Activated T-cell treated with anti-CD3 and anti-CD28 coated beads, Interleukin-2, amount 50 U/mL, for 24 hours (primary cell): ENCODE data around the gene GAA.

Experiments used
- DNase-seq: peaks from one replicate; pipeline ENCODE4 v3.0.0-alpha.2; 2020
- H3K27ac Mint-ChIP-seq: 2 replicates; pipeline ENCODE4 v1.8.0; 2020; ENCODE audit warnings: mild to moderate bottlenecking, mixed read lengths
- H3K27me3 Mint-ChIP-seq: 2 replicates; pipeline ENCODE4 v1.8.0; 2020; ENCODE audit warnings: mixed read lengths
- H3K36me3 Mint-ChIP-seq: 2 replicates; pipeline ENCODE4 v1.8.0; 2020; ENCODE audit warnings: low read depth, mixed read lengths
- H3K4me1 Mint-ChIP-seq: 2 replicates; pipeline ENCODE4 v1.8.0; 2020; ENCODE audit warnings: low read depth, mixed read lengths
- H3K4me3 Mint-ChIP-seq: 2 replicates; pipeline ENCODE4 v1.8.0; 2020; ENCODE audit warnings: mild to moderate bottlenecking, moderate library complexity, mixed read lengths
- H3K9me3 Mint-ChIP-seq: 2 replicates; pipeline ENCODE4 v1.8.0; 2020; ENCODE audit warnings: mixed read lengths

The GAA gene

GRCh38 chr17:80126449-80126715 lies 25.0 kb downstream of the GAA start:
- H3K4me3 Mint-ChIP-seq: no peak overlapping the region
- H3K27me3 Mint-ChIP-seq: peaks cover 16% of the 10 kb centered on the region
- H3K9me3 Mint-ChIP-seq: no peaks in the 10 kb centered on the region

GRCh38 chr17:80129006-80129565 lies 27.7 kb downstream of the GAA start:
- no peaks in the 10 kb centered on the region for H3K4me1 Mint-ChIP-seq
- H3K9me3 Mint-ChIP-seq: no peaks in the 10 kb centered on the region
- DNase-seq: no peak
- H3K27me3 Mint-ChIP-seq: peaks cover 16% of the 10 kb centered on the region
- peaks cover 17% of the 10 kb centered on the region for H3K36me3 Mint-ChIP-seq
- no peak overlapping the region for H3K27ac Mint-ChIP-seq
- no peak overlapping the region for H3K4me3 Mint-ChIP-seq

More at GRCh38 chr17:80126449-80126715, 25.0 kb downstream of the GAA start:
- no peak for DNase-seq
- Mint-ChIP-seq H3K27ac (no peak overlapping the region), H3K36me3 (no peaks in the 10 kb centered on the region), H3K4me1 (no peaks in the 10 kb centered on the region)

GRCh38 chr17:80130992-80131391 lies 29.6 kb downstream of the GAA start:
- peaks cover 34% of the 10 kb centered on the region for H3K36me3 Mint-ChIP-seq
- DNase-seq: peak; percentile 8
- H3K4me3 Mint-ChIP-seq: no peak overlapping the region
- no peaks in the 10 kb centered on the region for H3K9me3 Mint-ChIP-seq
- peaks cover 12% of the 10 kb centered on the region for H3K27me3 Mint-ChIP-seq
- no peak overlapping the region for H3K27ac Mint-ChIP-seq
- H3K4me1 Mint-ChIP-seq: no peaks in the 10 kb centered on the region

DNA sequence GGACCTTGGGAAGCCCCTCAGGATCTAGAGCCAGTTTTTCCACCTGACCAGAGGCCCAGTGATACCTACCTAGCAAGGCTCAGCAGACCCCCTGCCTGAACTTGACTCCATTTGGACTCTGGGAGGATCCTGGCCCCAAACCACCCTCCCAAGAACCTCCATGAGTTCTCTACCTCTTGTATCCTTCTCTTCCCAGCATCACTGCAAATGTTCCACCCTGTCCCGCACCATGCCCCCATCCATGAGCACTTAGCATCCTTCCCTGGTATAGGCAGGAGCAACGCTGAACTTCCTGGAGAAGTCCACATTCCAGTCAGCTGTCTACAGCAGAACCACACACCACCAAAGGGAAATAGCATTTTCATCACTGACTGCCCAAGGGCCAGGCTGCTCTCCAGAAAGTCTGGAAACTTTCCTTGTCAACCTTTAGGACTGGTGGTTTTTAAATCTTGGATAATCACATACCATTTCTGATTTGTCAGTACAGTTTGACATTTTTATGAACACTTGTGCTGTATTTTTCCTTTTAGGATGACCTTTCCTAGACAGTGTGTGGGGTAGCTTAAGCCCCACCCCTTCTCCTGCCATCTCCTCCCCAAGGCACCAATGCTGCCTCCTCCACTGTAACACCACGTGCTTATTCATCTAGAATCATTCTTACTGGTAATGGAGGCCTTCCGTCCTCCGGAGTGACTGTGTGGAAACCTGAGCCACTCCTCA lies 31.7 kb downstream of the GAA start:
- peaks cover 3% of the 10 kb centered on the region for H3K27me3 Mint-ChIP-seq
- H3K36me3 Mint-ChIP-seq: peaks cover 55% of the 10 kb centered on the region
- H3K4me3 Mint-ChIP-seq: no peak overlapping the region
- DNase-seq: peak; percentile 20
- H3K9me3 Mint-ChIP-seq: no peaks in the 10 kb centered on the region
- no peak overlapping the region for H3K27ac Mint-ChIP-seq
- H3K4me1 Mint-ChIP-seq: no peaks in the 10 kb centered on the region

DNA sequence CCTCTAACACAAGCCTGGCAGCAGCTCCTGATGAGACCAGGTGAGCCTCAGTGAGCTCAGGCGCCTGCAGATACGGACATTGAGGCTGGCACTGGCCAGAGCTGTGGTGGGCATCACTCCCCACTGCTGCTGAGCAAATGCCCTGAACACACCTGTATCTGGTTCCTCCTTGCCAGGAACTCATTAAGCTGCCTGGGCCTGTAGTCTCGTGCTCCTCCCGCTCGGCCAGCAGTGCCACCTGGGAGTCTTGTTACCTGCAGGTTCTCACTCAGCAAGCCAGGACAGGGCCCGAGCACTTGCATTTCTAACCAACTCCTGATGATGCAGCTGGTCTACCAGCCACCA lies 32.2 kb downstream of the GAA start:
- H3K9me3 Mint-ChIP-seq: no peaks in the 10 kb centered on the region
- no peak overlapping the region for H3K27ac Mint-ChIP-seq
- peaks cover 3% of the 10 kb centered on the region for H3K27me3 Mint-ChIP-seq
- H3K4me1 Mint-ChIP-seq: no peaks in the 10 kb centered on the region
- H3K4me3 Mint-ChIP-seq: no peak overlapping the region
- peaks cover 60% of the 10 kb centered on the region for H3K36me3 Mint-ChIP-seq
- DNase-seq: peak; percentile 24

DNA sequence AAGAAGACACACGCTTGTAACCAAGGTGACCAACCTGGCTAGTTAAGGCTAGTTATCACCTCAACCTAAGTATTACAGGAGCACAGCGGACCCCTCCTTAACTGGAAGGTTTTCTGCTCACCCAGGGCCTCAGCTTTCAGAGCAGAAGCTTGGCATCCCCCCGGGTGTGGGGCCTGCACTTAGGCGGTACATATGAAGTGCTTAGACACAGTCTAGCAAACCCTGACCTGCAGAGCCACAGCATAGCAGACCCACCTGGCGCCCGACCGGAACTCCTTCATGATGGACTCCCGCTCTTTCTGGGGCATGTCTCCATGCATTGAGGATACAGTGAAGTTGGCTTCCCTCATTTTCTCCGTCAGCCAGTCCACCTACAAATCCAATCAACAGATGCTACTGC lies 35.8 kb downstream of the GAA start:
- H3K27me3 Mint-ChIP-seq: no peaks in the 10 kb centered on the region
- H3K27ac Mint-ChIP-seq: no peak overlapping the region
- H3K9me3 Mint-ChIP-seq: no peaks in the 10 kb centered on the region
- peaks cover 5% of the 10 kb centered on the region for H3K4me1 Mint-ChIP-seq
- no peak overlapping the region for H3K4me3 Mint-ChIP-seq
- peaks cover 95% of the 10 kb centered on the region for H3K36me3 Mint-ChIP-seq
- peak; percentile 22 for DNase-seq

DNA sequence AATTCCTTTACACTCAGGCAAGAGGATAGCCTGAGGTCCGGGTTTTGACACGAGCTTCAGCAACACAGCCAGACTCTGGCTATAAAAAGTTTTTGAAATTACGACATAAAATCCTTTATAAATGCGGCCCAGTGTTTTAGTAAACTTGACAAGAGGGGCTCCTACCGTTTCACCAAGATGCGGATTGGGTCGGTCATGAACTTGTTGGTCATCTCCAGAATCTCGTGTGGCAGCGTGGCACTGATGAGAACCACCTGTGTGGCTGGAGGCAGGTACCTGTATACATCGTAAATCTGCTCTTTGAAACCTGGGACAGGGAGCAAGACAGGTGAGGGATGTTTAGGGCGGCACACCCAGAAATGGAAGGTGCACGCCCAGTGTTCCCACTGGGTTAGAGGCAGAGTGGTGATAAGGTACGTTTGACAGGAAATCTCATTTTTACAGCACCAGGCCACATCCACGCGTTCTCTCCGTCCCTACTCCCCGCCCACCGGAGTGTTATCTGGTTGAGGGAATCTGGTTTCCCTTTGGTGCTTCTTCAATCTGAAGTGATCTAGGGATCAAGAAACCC lies 37.6 kb downstream of the GAA start:
- Mint-ChIP-seq H3K27me3 (no peaks in the 10 kb centered on the region), H3K36me3 (peaks cover 97% of the 10 kb centered on the region), H3K4me3 (no peak overlapping the region), H3K4me1 (peaks cover 15% of the 10 kb centered on the region), H3K9me3 (no peaks in the 10 kb centered on the region), H3K27ac (peak overlapping the region; percentile 55)
- peak; percentile 16 for DNase-seq

- H3K4me3 Mint-ChIP-seq: no peak overlapping the region
- peak; percentile 18 for DNase-seq
- peaks cover 97% of the 10 kb centered on the region for H3K36me3 Mint-ChIP-seq
- no peaks in the 10 kb centered on the region for H3K9me3 Mint-ChIP-seq
- no peaks in the 10 kb centered on the region for H3K27me3 Mint-ChIP-seq
- H3K4me1 Mint-ChIP-seq: peaks cover 39% of the 10 kb centered on the region
- H3K27ac Mint-ChIP-seq: peak overlapping the region; percentile 68
These were observed 40.2 kb downstream of the GAA start for GRCh38 chr17:80141463-80142165.

- Mint-ChIP-seq H3K27me3 (no peaks in the 10 kb centered on the region), H3K27ac (peak overlapping the region; percentile 24), H3K4me3 (no peak overlapping the region), H3K9me3 (no peaks in the 10 kb centered on the region), H3K4me1 (peaks cover 40% of the 10 kb centered on the region), H3K36me3 (peaks cover 94% of the 10 kb centered on the region)
- peak; percentile 0 for DNase-seq
These were observed 41.5 kb downstream of the GAA start for GRCh38 chr17:80142929-80143328.

- H3K36me3 Mint-ChIP-seq: peaks cover 73% of the 10 kb centered on the region
- H3K27ac Mint-ChIP-seq: peak overlapping the region; percentile 88
- H3K4me1 Mint-ChIP-seq: peaks cover 49% of the 10 kb centered on the region
- peak; percentile 27 for DNase-seq
- H3K27me3 Mint-ChIP-seq: no peaks in the 10 kb centered on the region
- peak overlapping the region; percentile 87 for H3K4me3 Mint-ChIP-seq
- no peaks in the 10 kb centered on the region for H3K9me3 Mint-ChIP-seq
These were observed 44.0 kb downstream of the GAA start for GRCh38 chr17:80145076-80146075.

GRCh38 chr17:80146121-80147034 lies 45.0 kb downstream of the GAA start:
- H3K9me3 Mint-ChIP-seq: no peaks in the 10 kb centered on the region
- H3K4me1 Mint-ChIP-seq: peaks cover 49% of the 10 kb centered on the region
- peak overlapping the region; percentile 87 for H3K4me3 Mint-ChIP-seq
- peak overlapping the region; percentile 97 for H3K27ac Mint-ChIP-seq
- no peaks in the 10 kb centered on the region for H3K27me3 Mint-ChIP-seq
- H3K36me3 Mint-ChIP-seq: peaks cover 64% of the 10 kb centered on the region
- peak; percentile 52 for DNase-seq

DNA sequence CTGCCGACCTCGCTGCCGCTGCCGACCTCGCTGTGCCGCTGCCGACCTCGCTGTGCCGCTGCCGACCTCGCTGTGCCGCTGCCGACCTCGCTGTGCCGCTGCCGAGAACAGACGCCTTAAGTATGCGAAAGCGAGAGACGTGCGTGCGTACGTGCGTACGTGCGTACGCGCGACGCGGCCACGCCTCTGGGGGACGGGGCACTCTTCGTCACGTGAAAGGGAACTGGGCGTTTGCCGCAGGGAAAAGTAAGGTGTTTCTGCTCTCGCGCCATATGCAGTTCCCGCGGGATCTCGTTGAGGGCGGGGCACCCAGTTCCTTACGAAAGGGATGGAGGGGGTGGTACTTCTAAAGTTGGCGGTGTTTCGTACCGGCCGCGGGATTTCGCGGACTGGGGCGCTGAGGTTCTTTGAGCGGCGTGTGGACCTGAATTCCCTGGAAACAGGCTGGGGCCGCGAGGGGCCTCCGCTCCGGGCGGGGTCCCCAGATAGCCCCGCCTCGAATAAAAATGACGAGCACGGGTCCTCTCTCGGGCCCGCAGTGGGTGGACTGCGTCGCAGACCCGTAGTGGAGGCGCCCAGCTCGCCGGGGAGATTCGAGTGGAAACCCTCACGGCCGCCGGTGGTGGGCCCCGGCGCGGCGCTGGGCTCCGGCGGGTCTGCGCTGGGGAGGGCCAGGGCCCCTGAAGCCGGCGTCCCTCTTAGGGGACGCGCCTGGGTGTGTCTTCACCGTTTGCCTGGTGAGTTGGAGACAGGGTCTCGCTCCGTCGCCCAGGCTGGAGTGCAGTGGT lies 45.8 kb downstream of the GAA start, which contains the start of gene EIF4A3:
TSS of gene EIF4A3 (minus strand) at position 94 of the 788 bp plus-strand sequence. CDS start 167 bp downstream, outside the sequence.
- H3K36me3 Mint-ChIP-seq: peaks cover 55% of the 10 kb centered on the region
- no peaks in the 10 kb centered on the region for H3K27me3 Mint-ChIP-seq
- peak within 1 kb of the TSS; percentile 97 for H3K27ac Mint-ChIP-seq
- peak; percentile 95 for DNase-seq
- no peaks in the 10 kb centered on the region for H3K9me3 Mint-ChIP-seq
- H3K4me1 Mint-ChIP-seq: peaks cover 50% of the 10 kb centered on the region
- H3K4me3 Mint-ChIP-seq: peak within 1 kb of the TSS; percentile 87

- H3K27ac Mint-ChIP-seq: no peak overlapping the region
- H3K27me3 Mint-ChIP-seq: no peaks in the 10 kb centered on the region
- H3K36me3 Mint-ChIP-seq: peaks cover 14% of the 10 kb centered on the region
These were observed 50.0 kb downstream of the GAA start for GRCh38 chr17:80151333-80151732.

More at GRCh38 chr17:80151333-80151732, 50.0 kb downstream of the GAA start:
- peaks cover 24% of the 10 kb centered on the region for H3K4me1 Mint-ChIP-seq
- DNase-seq: no peak
- H3K4me3 Mint-ChIP-seq: no peak overlapping the region
- peaks cover 9% of the 10 kb centered on the region for H3K9me3 Mint-ChIP-seq
